Activated gamma-delta T cell (primary cell): ENCODE results near the gene PCDHA2.
"Not testable (repeated sequence)": the region's sequence is repeated elsewhere in the genome, so short reads cannot be mapped to it uniquely, and the experiment has no call there.

Experiments
- DNase-seq: peaks from one replicate; lab custom pipeline; 2025; lab: John Stamatoyannopoulos, UW
- total RNA-seq, 2 donors: gene quantifications; one replicate each; lab custom pipeline; 2026; lab: John Stamatoyannopoulos, UW

Gene PCDHA2
- total RNA-seq: 0 reads per million in 2 donors

GRCh38 chr5:140794595-140795258, at the start of gene PCDHA2:
PCDHA2 (plus strand) TSS chr5:140794852.
- no peak for DNase-seq

GRCh38 chr5:140753561-140753960, 41.1 kb upstream of the PCDHA2 start:
- no peak for DNase-seq

GRCh38 chr5:140764177-140764973, 30.3 kb upstream of the PCDHA2 start:
- DNase-seq: no peak

- no peak for DNase-seq
These were observed 27.2 kb upstream of the PCDHA2 start for GRCh38 chr5:140767444-140767843.

- DNase-seq: no peak
These were observed 14.1 kb upstream of the PCDHA2 start for GRCh38 chr5:140780512-140780911.

DNA sequence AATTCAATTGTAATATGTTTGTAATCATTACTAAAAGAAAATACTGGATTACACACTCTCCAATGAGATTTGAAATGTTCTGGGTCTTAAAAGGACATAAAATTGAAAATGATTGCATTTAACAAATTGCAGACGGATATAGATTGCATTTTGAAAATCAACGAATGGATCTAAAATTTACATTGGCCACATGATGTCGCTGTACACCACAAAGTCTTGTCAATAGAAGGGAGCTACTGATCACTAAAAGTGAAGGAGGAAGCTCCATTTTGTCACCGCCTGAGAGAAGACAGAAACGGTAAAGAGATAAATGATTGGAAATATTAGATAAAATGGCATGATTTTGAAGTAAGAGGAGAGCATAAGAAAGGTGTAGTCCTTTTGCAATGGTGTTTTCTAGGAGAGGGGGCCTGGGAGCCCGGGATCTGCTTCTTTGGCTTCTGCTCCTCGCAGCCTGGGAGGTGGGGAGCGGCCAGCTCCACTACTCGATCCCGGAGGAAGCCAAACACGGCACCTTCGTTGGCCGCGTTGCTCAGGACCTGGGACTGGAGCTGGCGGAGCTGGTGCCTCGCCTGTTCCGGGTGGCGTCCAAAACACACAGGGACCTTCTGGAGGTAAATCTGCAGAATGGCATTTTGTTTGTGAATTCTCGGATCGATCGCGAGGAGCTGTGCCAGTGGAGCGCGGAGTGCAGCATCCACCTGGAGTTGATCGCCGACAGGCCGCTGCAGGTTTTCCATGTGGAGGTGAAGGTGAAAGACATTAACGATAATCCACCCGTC, 8.6 kb upstream of the PCDHA2 start, which contains the start of gene PCDHA1:
Gene PCDHA1, plus strand, starts transcription at position 236 of the 782 bp plus-strand sequence.
- no peak for DNase-seq

DNA sequence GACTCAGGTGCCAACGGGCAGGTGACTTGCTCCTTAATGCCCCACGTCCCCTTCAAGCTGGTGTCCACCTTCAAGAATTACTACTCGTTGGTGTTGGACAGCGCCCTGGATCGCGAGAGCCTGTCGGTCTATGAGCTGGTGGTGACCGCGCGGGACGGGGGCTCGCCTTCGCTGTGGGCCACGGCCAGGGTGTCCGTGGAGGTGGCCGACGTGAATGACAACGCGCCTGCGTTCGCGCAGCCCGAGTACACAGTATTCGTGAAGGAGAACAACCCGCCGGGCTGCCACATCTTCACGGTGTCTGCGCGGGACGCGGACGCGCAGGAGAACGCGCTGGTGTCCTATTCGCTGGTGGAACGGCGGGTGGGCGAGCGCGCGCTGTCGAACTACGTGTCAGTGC, 7.2 kb upstream of the PCDHA2 start:
- DNase-seq: not testable (repeated sequence)

DNA sequence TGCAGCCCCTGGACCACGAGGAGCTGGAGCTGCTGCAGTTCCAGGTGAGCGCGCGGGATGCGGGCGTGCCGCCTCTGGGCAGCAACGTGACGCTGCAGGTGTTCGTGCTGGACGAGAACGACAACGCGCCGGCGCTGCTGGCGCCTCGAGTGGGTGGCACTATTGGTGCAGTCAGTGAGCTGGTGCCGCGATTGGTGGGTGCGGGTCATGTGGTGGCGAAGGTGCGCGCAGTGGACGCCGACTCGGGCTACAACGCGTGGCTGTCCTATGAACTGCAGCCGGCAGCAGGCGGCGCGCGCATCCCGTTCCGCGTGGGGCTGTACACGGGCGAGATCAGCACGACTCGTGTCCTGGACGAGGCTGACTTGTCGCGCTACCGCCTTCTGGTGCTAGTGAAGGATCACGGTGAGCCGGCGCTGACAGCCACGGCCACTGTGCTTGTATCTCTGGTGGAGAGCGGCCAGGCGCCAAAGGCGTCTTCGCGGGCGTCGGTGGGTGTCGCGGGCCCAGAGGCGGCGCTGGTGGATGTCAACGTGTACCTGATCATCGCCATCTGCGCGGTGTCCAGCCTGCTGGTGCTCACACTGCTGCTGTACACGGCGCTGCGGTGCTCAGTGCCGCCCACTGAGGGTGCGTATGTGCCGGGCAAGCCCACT, 6.7 kb upstream of the PCDHA2 start:
- DNase-seq: not testable (repeated sequence)

DNA sequence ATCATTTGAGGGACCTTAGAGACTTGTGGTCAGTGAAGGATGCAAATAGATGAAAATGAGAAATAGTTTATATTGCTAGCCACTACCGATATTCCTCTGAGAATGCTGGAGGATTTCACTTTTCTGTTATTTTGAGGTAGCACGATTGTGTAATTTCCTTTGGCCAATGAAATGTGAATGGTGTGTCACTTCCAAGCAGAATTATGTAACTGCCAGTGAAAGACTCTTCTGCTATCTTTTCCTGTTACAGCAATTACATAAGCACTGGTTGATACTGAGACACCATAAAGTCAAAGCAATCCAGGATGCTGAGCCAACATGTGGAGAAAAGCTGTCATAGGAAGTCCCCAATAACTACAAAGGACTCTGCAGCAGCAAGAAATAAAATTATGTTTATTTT, 3.6 kb upstream of the PCDHA2 start:
- no peak for DNase-seq

DNA sequence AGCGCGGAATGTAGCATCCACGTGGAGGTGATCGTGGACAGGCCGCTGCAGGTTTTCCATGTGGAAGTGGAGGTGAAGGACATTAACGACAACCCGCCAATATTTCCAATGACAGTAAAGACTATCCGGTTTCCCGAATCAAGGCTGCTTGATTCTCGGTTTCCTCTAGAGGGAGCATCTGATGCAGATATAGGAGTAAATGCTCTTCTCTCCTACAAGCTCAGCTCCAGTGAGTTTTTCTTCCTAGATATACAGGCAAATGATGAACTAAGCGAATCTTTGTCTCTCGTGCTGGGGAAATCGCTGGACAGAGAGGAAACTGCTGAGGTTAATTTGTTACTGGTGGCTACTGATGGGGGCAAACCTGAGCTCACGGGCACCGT, 598 bp downstream of the PCDHA2 start:
- no peak for DNase-seq

DNA sequence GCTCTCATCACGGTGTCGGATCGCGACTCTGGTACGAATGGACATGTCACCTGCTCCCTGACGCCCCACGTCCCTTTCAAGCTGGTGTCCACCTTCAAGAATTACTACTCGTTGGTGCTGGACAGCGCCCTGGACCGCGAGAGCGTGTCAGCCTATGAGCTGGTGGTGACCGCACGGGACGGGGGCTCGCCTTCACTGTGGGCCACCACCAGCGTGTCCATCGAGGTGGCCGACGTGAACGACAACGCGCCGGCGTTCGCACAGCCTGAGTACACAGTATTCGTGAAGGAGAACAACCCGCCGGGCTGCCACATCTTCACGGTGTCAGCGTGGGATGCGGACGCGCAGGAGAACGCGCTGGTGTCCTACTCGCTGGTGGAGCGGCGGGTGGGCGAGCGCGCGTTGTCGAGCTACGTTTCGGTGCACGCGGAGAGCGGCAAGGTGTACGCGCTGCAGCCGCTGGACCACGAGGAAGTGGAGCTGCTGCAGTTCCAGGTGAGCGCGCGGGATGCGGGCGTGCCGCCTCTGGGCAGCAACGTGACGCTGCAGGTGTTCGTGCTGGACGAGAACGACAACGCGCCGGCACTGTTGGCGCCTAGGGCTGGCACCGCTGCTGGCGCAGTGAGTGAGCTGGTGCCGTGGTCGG, 1.5 kb downstream of the PCDHA2 start:
- DNase-seq: not testable (repeated sequence)

DNA sequence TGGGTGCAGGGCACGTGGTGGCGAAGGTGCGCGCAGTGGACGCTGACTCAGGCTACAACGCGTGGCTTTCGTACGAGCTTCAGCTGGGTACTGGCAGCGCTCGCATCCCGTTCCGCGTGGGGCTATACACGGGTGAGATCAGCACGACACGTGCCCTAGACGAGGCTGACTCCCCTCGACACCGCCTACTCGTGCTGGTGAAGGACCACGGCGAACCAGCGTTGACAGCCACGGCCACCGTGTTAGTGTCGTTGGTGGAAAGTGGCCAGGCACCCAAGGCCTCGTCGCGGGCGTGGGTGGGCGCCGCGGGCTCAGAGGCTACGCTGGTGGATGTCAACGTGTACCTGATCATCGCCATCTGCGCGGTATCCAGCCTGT, 2.1 kb downstream of the PCDHA2 start:
- DNase-seq: no peak

DNA sequence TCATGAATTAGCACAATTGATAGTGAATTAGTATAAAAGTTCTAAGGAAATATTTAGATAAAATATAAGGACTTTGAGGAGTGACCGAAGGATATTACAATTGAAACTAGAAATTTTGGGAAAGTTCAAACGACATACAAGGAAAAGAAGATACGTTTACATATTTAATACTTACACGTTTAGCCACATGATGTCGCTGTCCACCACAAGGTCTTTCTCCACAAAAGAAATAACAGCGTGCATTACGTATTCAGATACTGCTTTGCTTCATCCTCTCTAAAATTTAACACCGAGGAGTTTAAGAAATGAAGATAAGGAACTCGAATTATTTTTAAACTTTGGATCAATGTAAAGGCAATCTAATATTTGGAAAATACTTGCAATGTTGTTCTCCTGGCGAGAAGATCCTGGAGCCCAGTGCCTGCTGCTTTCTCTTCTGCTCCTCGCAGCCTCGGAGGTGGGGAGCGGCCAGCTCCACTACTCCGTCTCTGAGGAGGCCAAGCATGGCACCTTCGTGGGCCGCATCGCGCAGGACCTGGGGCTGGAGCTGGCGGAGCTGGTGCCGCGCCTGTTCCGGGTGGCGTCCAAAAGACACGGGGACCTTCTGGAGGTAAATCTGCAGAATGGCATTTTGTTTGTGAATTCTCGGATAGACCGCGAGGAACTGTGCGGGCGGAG, 6.3 kb downstream of the PCDHA2 start, which contains the start of gene PCDHA3:
Gene PCDHA3, plus strand, starts transcription at position 242 of the 678 bp plus-strand sequence.
- DNase-seq: no peak

DNA sequence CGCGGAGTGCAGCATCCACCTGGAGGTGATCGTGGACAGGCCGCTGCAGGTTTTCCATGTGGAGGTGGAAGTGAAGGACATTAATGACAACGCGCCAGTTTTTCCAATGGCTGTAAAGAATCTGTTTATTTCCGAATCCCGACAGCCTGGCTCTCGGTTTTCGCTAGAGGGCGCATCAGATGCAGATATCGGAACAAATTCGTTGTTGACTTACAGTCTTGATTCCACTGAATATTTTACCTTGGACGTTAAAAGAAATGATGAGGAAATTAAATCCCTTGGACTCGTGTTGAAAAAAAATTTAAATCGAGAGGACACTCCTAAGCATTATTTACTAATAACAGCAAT, 6.8 kb downstream of the PCDHA2 start:
- DNase-seq: no peak

- DNase-seq: not testable (repeated sequence)
These were observed 7.7 kb downstream of the PCDHA2 start for GRCh38 chr5:140802381-140802780.

GRCh38 chr5:140802781-140803271, 8.2 kb downstream of the PCDHA2 start:
- DNase-seq: no peak

GRCh38 chr5:140806834-140807775, 12.5 kb downstream of the PCDHA2 start, which contains the start of gene PCDHA4:
PCDHA4 (plus strand) TSS chr5:140807068.
- no peak for DNase-seq

DNA sequence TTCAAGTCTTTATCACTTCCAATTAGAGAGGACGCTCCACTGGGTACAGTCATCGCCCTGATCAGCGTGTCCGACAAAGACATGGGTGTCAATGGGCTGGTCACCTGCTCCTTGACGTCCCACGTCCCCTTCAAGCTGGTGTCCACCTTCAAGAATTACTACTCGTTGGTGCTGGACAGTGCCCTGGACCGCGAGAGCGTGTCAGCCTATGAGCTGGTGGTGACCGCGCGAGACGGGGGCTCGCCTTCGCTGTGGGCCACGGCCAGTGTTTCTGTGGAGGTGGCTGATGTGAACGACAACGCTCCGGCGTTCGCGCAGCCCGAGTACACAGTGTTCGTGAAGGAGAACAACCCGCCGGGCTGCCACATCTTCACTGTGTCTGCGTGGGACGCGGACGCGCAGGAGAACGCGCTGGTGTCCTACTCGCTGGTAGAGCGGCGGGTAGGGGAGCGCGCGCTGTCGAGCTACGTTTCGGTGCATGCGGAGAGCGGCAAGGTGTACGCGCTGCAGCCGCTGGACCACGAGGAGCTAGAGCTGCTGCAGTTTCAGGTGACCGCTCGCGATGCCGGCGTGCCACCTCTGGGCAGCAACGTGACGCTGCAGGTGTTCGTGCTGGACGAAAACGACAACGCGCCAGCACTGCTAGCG, 13.7 kb downstream of the PCDHA2 start:
- not testable (repeated sequence) for DNase-seq

GRCh38 chr5:140808889-140809291, 14.2 kb downstream of the PCDHA2 start:
- no peak for DNase-seq
